Right lobe of liver (tissue), 6 donors: ENCODE results near the gene TTL. TPM values are rescaled to one million over a fixed set of nuclear protein-coding genes. Genes with fewer than 3 reads are reported as not detected.
A peak's percentile ranks its signal among the peaks of the same experiment; 100 is the strongest.

Experiments
- ATAC-seq, 4 donors: fragments of 200-7000 bp; cut with Tn5 transposase; one replicate each; pipeline ENCODE4 v1.9.1; 2020; ENCODE audit warnings: mild to moderate bottlenecking in 4 of 4, moderate library complexity in 4 of 4
- DNase-seq, 3 donors: peaks; one replicate each; pipeline ENCODE4 v3.0.0-alpha.2; 2020
- H3K27ac ChIP-seq, 3 donors: fragments of 200-600 bp; one replicate each; pipeline ENCODE4 v1.8.0; 2022
- H3K27me3 ChIP-seq, 2 donors: fragments of 200-600 bp; one replicate each; pipeline ENCODE4 v1.8.0; 2022
- H3K36me3 ChIP-seq, 4 donors: fragments of 200-600 bp; sonication (generic) in 1 of 4; one replicate each; pipeline versions ENCODE4 v1.5.1 to v1.8.0; 2017 to 2022; ENCODE audit warnings: control low read depth in 1 of 4
- H3K4me1 ChIP-seq, 4 donors: fragments of 200-600 bp; sonication (generic) in 1 of 4; one replicate each; pipeline versions ENCODE4 v1.5.1 to v1.8.0; 2017 to 2022; ENCODE audit warnings: control low read depth in 1 of 4
- H3K4me3 ChIP-seq, 3 donors: fragments of 200-600 bp; one replicate each; pipeline ENCODE4 v1.8.0; 2022
- H3K9me3 ChIP-seq, 4 donors: fragments of 200-600 bp; sonication (generic) in 1 of 4; one replicate each; pipeline versions ENCODE4 v1.5.1 to v1.8.0; 2017 to 2022; ENCODE audit warnings: control low read depth in 1 of 4
- CTCF ChIP-seq, 4 donors: fragments of 200-600 bp in 3 of 4; fragments of 450-650 bp in 1 of 4; IDR thresholded peaks; one replicate each; pipeline versions ENCODE4 v1.5.1 to v1.8.0; 2016 to 2022; ENCODE audit warnings: antibody characterized with exemption in 4 of 4, mild to moderate bottlenecking in 2 of 4
- POLR2A ChIP-seq: fragments of 450-650 bp; IDR thresholded peaks from one replicate; pipeline ENCODE4 v1.6.1; 2017; ENCODE audit warnings: antibody characterized with exemption, mild to moderate bottlenecking
- WGBS: methylation state at CpG from one replicate; pipeline ENCODE4 v1.1.6; 2018; ENCODE audit warnings: low coverage, low lambda C conversion rate; ENCODE audit not compliant: insufficient coverage; ENCODE audit errors: missing lambda C conversion rate; 5-methylcytosine and 5-hydroxymethylcytosine counted together
- intact Hi-C, 2 donors: fragments of 100-400 bp; cut with DNase I; formaldehyde crosslinking; loops; one replicate each; pipeline versions ENCODE4 v1.11.2 to v1.14.1; 2022
- total RNA-seq, 6 experiments: library from RNA; depleted of rRNA in 2 of 6; stranded (reverse); fragments of >200 nt in 2 of 6; fragmentation: NEBNext Ultra II Directional in 3 of 6; extraction: Animal tissue kit (Norgen Biotek cat#: 25700) in 3 of 6; gene quantifications; one replicate each; pipeline versions ENCODE4 v1.1.0 to v1.2.4, GENCODE V29; 2016 to 2023
- donor health status: DM: no; HTN: yes; CAD: no.
- donor health status: DM: no; HTN: no; CAD: no.
- donor health status: DM: no; HTN: no; CAD: no.
- donor health status: DM: no; HTN: yes; CAD: no.
- donor health status: DM: no; HTN: yes; CAD: no.

TTL gene
- total RNA-seq, 6 experiments from 2014 or later, result 8.1 to 29.6 (median 15.6) TPM

GRCh38 chr2:112481050-112481527, 867 bp upstream of the TTL start:
- intact Hi-C loops, result loop anchor here in 1 of 2 donors (10.0 kb wide), 1 partner anchor 94 kb away; no protein-coding TSS in a partner anchor
- ATAC-seq, result peak; percentile 87 to 91 (median 88)
- Histone ChIP-seq H3K27me3 (no peaks in the 10 kb centered on the region), H3K36me3 (no peaks in the 10 kb centered on the region), H3K9me3 (no peaks in the 10 kb centered on the region), H3K27ac (peak overlapping the region; percentile 48 to 71 (median 68)), H3K4me3 (peak overlapping the region; percentile 67 to 80 (median 71)), H3K4me1 (peaks cover 0 to 10% (median 0%) of the 10 kb centered on the region in 4 donors)
- WGBS, result 0% methylated on average over 11 of the region's 19 CpGs
- TF ChIP-seq POLR2A (no peak), CTCF (IDR thresholded peaks at IDR 0.05) (peak; percentile 62 to 77 (median 75))
- DNase-seq, result peak; percentile 86 to 91 (median 88)

GRCh38 chr2:112482309-112483041, 519 bp downstream of the TTL start:
- intact Hi-C loops, result loop anchor here in 1 of 2 donors (10.0 kb wide), 1 partner anchor 92 kb away; no protein-coding TSS in a partner anchor
- no peaks in the 10 kb centered on the region for H3K36me3 ChIP-seq
- TF ChIP-seq CTCF (IDR thresholded peaks at IDR 0.05) (no peak), POLR2A (no peak)
- H3K4me3 ChIP-seq, result peak overlapping the region; percentile 67 to 85 (median 81)
- ATAC-seq (peak; percentile 5 to 28 (median 22)), DNase-seq (peak; percentile 40 to 62 (median 59))
- no peaks in the 10 kb centered on the region for H3K27me3 ChIP-seq
- under 1% methylated on average over 33 of the region's 77 CpGs for WGBS
- no peaks in the 10 kb centered on the region for H3K9me3 ChIP-seq
- H3K27ac ChIP-seq, result peak overlapping the region; percentile 20 to 77 (median 65)
- peaks cover 0 to 10% (median 0%) of the 10 kb centered on the region in 4 donors for H3K4me1 ChIP-seq

DNA sequence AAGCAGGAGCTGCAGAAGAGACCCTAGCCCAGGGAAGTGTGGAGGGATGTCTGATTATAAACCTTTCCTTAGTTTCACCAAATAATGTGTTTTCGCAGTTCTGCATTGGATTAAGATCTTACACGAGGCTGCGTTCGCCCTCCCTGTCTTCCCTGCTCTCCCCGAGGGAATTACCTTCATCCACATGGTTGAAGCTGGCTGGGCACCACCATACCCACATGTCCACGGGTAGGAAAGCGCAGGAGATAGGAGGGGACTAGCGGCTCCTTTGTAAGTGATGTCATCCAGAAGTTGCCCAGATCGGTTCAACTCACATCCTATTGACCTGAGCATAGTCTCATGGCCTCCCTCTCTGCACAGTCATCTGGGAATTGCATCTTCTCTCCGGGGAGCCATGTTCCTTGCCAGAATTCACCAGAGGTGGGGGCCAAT, 1.1 kb downstream of the TTL start:
- no peaks in the 10 kb centered on the region for H3K36me3 ChIP-seq
- H3K27ac ChIP-seq, result no peak overlapping the region
- peaks cover 0 to 10% (median 0%) of the 10 kb centered on the region in 4 donors for H3K4me1 ChIP-seq
- intact Hi-C loops, result loop anchor here in 1 of 2 donors (10.0 kb wide), 1 partner anchor 92 kb away; no protein-coding TSS in a partner anchor
- 5% methylated on average over 9 of the region's 10 CpGs for WGBS
- no peak for DNase-seq
- no peaks in the 10 kb centered on the region for H3K27me3 ChIP-seq
- no peaks in the 10 kb centered on the region for H3K9me3 ChIP-seq
- H3K4me3 ChIP-seq, result peak overlapping the region; percentile 67 to 85 (median 81)
- peak in 3 of 4 donors; percentile 5 to 37 (median 19) for ATAC-seq
- TF ChIP-seq CTCF (IDR thresholded peaks at IDR 0.05), result no peak

DNA sequence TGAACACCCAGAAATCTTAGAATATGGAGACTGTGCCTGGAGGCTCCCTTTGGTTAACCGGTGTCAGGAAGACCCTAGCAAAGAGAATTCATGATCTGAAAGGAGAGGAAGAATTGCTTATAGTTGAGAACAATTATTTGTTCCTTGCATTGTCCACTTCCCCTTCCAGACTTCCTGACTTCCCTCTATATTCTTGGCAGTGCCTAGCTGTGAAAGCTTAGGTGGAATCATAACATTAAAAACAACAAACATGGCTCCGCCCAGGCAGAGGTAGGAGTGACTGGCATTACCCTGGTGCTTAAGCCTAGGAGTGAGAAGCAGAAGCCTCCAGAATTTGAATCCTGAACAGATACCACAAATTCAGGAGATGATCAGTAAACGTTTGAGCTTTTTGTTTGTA, 1.9 kb downstream of the TTL start:
- Histone ChIP-seq H3K4me1 (peaks cover 0 to 10% (median 0%) of the 10 kb centered on the region in 4 donors), H3K27ac (no peak overlapping the region), H3K27me3 (no peaks in the 10 kb centered on the region), H3K36me3 (no peaks in the 10 kb centered on the region), H3K9me3 (no peaks in the 10 kb centered on the region), H3K4me3 (no peak overlapping the region)
- DNase-seq, result no peak
- intact Hi-C loops, result loop anchor here in 1 of 2 donors (10.0 kb wide), 1 partner anchor 91 kb away; no protein-coding TSS in a partner anchor
- ATAC-seq, result no peak
- no peak for TF ChIP-seq CTCF (IDR thresholded peaks at IDR 0.05)
- TF ChIP-seq POLR2A, result no peak
- WGBS, result 58% methylated on average over 3 of the region's 3 CpGs
